NOMO-1 treated with dmso at 0.1 percent for 144 hours (cell line): ENCODE data around the gene MXRA7.

ENCODE experiments used
- DNase-seq: peaks from one replicate; lab custom pipeline; 2025; ENCODE audit not compliant: unreplicated experiment; lab: John Stamatoyannopoulos, UW

The MXRA7 gene

GRCh38 chr17:76678330-76678729, 32.4 kb downstream of the MXRA7 start:
- DNase-seq: no peak

DNA sequence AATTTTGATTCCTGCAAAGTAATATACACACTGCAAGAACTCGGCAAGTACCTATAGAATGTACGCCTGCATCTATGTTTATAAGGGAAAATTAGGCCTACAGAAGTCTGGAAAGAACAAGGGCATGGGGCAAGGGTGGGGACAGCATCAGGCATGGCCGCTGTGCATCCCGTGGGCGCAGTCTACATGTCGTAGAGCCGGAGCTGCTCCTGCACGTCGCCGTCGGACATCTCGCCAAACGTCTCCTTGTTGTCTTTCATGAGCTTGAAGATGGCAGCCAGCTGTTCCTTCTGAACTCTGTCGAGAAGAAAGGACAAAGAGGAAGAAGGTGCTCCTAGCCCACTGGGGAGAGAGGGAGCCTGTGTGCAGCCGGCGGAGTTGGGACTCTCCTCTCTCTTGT, 33.4 kb downstream of the MXRA7 start:
- DNase-seq: no peak

DNA sequence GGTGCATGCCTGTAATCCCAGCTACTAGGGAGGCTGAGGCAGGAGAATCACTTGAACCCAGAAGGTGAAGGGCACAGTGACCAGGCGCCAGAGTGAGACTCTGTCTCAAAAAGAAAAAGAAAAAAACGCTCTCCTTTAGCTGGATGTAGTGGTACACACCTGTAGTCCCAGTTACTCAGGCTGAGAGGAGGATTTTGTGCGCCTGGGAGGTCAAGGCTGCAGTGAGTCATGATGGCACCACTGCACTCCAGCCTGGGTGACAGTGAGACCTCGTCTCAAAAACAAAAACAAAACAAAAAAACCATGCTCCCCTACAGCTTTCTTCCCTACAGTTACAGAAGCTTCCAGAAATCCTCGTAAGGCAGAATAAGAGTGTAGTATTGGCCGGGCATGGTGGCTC, 34.1 kb downstream of the MXRA7 start:
- no peak for DNase-seq

GRCh38 chr17:76675648-76676047, 35.1 kb downstream of the MXRA7 start:
- DNase-seq: no peak

GRCh38 chr17:76674600-76674999, 36.2 kb downstream of the MXRA7 start:
- no peak for DNase-seq

GRCh38 chr17:76673729-76674128, 37.0 kb downstream of the MXRA7 start:
- DNase-seq: no peak

DNA sequence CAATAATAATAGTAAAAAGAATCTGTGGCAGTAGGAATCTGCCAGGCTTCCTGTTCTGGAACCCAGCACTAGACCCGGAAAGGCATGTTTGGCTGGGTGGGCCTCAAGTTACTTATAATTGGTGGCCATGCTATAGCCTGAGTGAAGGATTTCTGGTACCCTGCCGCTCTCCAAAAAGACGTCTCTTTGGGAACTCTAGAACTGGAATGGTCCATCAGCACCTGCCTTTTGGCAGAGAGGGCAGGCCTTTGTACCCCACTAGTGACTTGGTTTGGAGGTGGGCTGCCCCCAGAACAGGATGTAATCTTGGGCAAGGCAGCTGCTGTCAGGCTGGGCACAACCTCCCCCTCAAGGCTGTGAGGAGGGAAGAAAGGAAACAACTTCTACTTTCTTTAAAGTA, 37.9 kb downstream of the MXRA7 start:
- no peak for DNase-seq

- DNase-seq: no peak
Measured at GRCh38 chr17:76672270-76672851, 38.4 kb downstream of the MXRA7 start.

DNA sequence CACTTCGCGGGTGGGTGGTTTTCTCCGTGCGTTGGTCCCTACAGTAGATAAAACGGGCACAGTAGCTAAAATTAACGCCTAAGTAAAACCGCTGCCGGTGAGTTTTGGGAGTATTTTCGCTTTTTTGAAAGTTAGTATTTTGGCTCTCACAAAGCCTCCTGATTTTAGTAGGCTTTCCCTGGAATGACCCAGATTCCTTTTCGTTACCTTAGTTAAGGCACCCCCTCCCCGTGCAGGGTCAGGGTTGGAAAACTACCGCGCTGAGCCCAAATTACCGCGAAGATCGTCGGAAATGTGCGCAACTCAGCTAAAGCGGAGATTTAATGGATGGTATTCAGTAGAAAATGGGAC, 38.9 kb downstream of the MXRA7 start:
- no peak for DNase-seq

GRCh38 chr17:76671123-76671911, 39.4 kb downstream of the MXRA7 start:
- DNase-seq: peak; percentile 97

- DNase-seq: no peak
Measured at GRCh38 chr17:76670718-76671122, 40.0 kb downstream of the MXRA7 start.

GRCh38 chr17:76670020-76670717, 40.6 kb downstream of the MXRA7 start:
- DNase-seq: no peak

DNA sequence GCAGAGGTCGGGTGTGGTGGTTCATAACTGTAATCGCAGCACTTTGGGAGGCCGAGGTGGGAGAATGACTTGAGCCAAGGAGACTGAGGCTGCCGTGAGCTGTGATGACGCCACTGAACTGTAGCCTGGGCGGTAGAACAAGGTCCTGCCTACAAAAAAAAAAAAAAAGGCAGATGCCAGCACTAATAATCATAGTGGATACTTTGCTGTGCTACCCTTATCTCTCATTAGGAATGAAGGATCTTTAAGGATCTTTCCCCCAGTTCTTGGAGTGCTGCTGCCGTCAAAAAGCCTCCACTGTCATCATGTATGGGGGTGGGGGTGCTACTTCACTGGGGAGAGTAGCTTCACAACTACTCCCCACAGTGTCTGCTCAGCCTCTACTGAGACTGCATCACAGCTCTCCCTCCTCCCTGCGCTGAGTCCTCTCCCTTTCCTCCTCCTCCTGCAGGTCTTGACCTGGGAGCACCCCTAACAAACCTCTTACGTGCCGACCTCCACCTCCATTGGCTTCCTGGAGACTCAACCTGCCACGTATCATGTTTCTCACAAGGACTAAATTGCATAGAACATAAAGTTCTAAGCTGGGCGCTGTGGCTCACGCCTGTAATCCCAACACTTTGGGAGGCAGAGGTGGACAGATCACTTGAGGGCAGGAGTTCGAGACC, 42.8 kb downstream of the MXRA7 start:
- no peak for DNase-seq

DNA sequence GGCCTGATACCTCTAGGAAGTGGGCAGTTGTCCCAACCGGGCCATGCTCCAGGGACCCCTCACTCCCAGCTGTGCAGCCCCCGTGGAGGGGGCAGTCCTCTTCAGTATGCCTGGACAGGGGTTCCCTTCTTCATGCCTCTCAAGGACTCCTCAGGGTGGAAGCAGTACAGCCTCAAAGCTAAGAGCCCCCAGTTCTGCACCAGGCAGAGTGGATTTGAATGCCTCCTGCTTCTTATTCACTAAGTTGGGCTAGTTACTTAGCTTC, 43.3 kb downstream of the MXRA7 start:
- no peak for DNase-seq

- DNase-seq: no peak
Measured at GRCh38 chr17:76660656-76661042, 50.1 kb downstream of the MXRA7 start.

GRCh38 chr17:76659928-76660655, 50.7 kb downstream of the MXRA7 start:
- peak; percentile 27 for DNase-seq

- DNase-seq: no peak
Measured at GRCh38 chr17:76658242-76658662, 52.5 kb downstream of the MXRA7 start.

GRCh38 chr17:76657505-76658241, 53.1 kb downstream of the MXRA7 start:
- DNase-seq: no peak

GRCh38 chr17:76654408-76654807, 56.4 kb downstream of the MXRA7 start:
- DNase-seq: no peak

DNA sequence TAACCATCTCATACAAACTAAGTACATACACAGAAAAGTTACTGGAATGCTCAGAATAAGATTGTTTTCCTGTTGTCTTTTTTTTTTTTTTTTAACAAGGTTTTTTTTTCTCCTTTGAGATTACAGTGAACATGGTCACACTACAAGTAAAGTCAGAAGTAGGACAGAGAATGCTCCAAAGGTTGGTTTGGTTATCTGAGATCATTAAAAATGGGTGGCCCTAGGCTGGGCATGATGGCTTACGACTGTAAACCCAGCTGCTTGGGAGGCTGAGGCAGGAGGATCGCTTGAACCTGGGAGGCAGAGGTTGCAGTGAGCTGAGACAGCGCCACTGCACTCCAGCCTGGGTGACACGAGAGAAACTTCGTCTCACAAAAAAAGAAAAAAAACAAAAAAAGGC, 60.3 kb downstream of the MXRA7 start:
- no peak for DNase-seq

DNA sequence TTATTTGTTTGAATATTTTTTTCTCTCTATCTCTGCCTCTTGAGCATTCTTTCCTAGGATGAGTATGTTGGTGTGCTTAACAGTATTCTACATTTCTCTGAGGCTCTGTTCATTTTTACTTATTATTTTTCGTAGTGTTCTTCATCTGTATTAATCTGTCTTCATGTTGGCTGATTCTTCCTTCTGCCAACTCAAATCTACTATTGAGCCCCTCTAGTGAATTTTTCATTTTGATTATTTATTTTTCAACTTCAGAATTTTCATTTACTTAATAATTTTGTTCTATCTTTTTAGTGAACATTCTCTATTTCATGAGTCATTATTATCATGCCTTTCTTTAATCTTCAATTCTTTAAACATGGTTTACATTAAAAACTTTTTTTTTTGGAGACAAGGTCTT, 64.1 kb downstream of the MXRA7 start:
- no peak for DNase-seq
